Lung (tissue), 12 donors: Measurements from ENCODE around the gene WDPCP. TPM values are rescaled to one million over a fixed set of nuclear protein-coding genes. Genes with fewer than 3 reads are reported as not detected.

Experiments
- ATAC-seq: fragments of 200-7000 bp; cut with Tn5 transposase; one replicate; pipeline ENCODE4 v1.9.1; 2020; ENCODE audit warnings: moderate number of reproducible peaks; ENCODE audit not compliant: insufficient read depth, low FRiP score
- DNase-seq, 3 donors: peaks; one replicate each; pipeline ENCODE4 v3.0.0-alpha.2; 2013 to 2017
- H3K27ac ChIP-seq, 2 donors: one replicate each; pipeline ENCODE4 v1.5.1; 2013; ENCODE audit warnings: mild to moderate bottlenecking in 2 of 2, moderate library complexity in 2 of 2, control low read depth in 1 of 2, inconsistent platforms in 1 of 2, low read depth in 1 of 2, low read length in 1 of 2
- H3K27me3 ChIP-seq, 3 donors: one replicate each; pipeline ENCODE4 v1.5.1; 2013; ENCODE audit warnings: low read length in 2 of 3; ENCODE audit not compliant: control insufficient read depth in 3 of 3, insufficient read depth in 3 of 3
- H3K36me3 ChIP-seq, 4 donors: one replicate each; pipeline ENCODE4 v1.5.1; 2013; ENCODE audit warnings: low read length in 4 of 4, mild to moderate bottlenecking in 1 of 4, moderate library complexity in 1 of 4; ENCODE audit not compliant: control insufficient read depth in 4 of 4, insufficient read depth in 4 of 4
- H3K4me1 ChIP-seq, 5 donors: one replicate each; pipeline ENCODE4 v1.5.1; 2013; ENCODE audit warnings: low read length in 5 of 5, mild to moderate bottlenecking in 2 of 5, moderate library complexity in 1 of 5; ENCODE audit not compliant: control insufficient read depth in 5 of 5, insufficient read depth in 5 of 5
- H3K4me3 ChIP-seq: one replicate; pipeline ENCODE4 v1.5.1; 2013; ENCODE audit warnings: mild to moderate bottlenecking, control low read depth, moderate library complexity
- H3K9ac ChIP-seq, 2 donors: one replicate each; pipeline ENCODE4 v1.5.1; 2013; ENCODE audit warnings: low read length in 2 of 2, control low read depth in 1 of 2; ENCODE audit not compliant: insufficient read depth in 1 of 2
- H3K9me3 ChIP-seq, 4 donors: one replicate each; pipeline ENCODE4 v1.5.1; 2013; ENCODE audit warnings: low read length in 3 of 4, mild to moderate bottlenecking in 1 of 4, moderate library complexity in 1 of 4; ENCODE audit not compliant: control insufficient read depth in 4 of 4, insufficient read depth in 3 of 4
- WGBS, 2 donors: extraction: QIAGEN DNeasy Blood & Tissue Kit; methylation state at CpG; one replicate each; pipeline ENCODE4 v1.1.7; 2013; 5-methylcytosine and 5-hydroxymethylcytosine counted together
- polyA plus RNA-seq, 2 donors: library from polyadenylated mRNA; stranded (reverse); fragments of 200-250 nt; gene quantifications; one replicate each; pipeline ENCODE4 v1.2.1, GENCODE V29; 2013
- total RNA-seq, 2 donors: library from RNA; depleted of rRNA in 1 of 2; stranded (reverse); fragments of >200 nt in 1 of 2; gene quantifications; one replicate each; pipeline ENCODE4 v1.2.1, GENCODE V29; 2014 to 2021
- TF ChIP-seq, protein P1 (sequence below): IDR thresholded peaks from 2 replicates; pipeline ENCODE4 v1.5.1; 2012; ENCODE audit warnings: mild to moderate bottlenecking; ENCODE audit errors: control extremely low read depth, extremely low read depth
- donor health status: control.
- donor health status: control.
- donor health status: Bipolar disorder and iron deficiency.
- donor health status: healthy.
- donor health status: DM: yes; HTN: yes; CAD: no.

Gene WDPCP
- total and polyA plus RNA-seq, 4 donors = 2.3 to 40.7 (median 8.6) TPM

DNA sequence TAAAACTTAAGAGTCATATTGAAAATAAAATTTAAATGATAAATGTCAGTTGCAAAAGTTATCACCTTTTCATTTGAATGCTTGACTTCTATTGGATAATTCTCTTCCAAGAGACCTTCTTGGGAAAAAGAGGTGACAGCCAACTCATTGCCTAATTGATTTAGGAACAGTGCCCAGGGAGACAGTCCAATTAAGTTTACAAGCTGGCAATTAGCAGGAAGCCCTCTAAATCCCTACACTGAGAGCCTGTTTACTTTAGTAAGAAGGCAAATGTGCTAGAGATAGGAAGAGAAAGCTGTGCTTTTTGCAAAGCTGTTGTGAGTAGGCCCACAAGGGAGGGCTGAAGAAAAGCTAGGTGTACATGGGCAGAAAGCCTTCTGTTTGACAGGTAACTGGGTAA is 189.1 kb downstream of the WDPCP start:
- H3K4me1 ChIP-seq = peaks cover 0 to 4% (median 0%) of the 10 kb centered on the region in 5 donors
- H3K4me3 ChIP-seq = no peak overlapping the region
- no peak overlapping the region for H3K27ac ChIP-seq
- peaks cover 0 to 3% (median 0%) of the 10 kb centered on the region in 4 donors for H3K9me3 ChIP-seq
- peaks cover 3 to 14% (median 3%) of the 10 kb centered on the region in 4 donors for H3K36me3 ChIP-seq
- TF ChIP-seq, protein P1, sequence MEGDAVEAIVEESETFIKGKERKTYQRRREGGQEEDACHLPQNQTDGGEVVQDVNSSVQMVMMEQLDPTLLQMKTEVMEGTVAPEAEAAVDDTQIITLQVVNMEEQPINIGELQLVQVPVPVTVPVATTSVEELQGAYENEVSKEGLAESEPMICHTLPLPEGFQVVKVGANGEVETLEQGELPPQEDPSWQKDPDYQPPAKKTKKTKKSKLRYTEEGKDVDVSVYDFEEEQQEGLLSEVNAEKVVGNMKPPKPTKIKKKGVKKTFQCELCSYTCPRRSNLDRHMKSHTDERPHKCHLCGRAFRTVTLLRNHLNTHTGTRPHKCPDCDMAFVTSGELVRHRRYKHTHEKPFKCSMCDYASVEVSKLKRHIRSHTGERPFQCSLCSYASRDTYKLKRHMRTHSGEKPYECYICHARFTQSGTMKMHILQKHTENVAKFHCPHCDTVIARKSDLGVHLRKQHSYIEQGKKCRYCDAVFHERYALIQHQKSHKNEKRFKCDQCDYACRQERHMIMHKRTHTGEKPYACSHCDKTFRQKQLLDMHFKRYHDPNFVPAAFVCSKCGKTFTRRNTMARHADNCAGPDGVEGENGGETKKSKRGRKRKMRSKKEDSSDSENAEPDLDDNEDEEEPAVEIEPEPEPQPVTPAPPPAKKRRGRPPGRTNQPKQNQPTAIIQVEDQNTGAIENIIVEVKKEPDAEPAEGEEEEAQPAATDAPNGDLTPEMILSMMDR = no peak
- DNase-seq (peak in 1 of 3 donors; percentile 13), ATAC-seq (no peak)
- no peaks in the 10 kb centered on the region for H3K27me3 ChIP-seq
- H3K9ac ChIP-seq = no peak overlapping the region

DNA sequence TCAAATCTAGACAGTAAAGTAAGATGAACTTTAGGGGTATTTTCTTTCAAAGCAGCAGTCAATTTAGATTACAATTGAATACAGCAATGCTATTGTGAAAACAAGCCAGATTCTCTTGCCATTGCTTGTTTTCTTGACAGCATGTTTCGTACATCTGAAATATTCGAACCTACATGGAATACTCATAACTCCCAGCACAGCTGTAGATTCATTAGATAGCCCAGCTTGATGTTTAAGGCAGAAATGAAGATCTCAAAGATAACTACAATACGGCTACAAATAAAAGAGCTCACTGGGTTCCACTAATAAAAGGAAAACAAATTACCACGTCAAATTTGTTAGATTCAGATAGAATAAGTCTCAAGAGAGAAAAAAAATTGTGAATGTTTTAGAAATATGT is 208.8 kb downstream of the WDPCP start:
- Histone ChIP-seq H3K9ac (no peak overlapping the region), H3K27ac (no peak overlapping the region), H3K36me3 (no peaks in the 10 kb centered on the region), H3K4me3 (no peak overlapping the region), H3K27me3 (no peaks in the 10 kb centered on the region), H3K4me1 (no peaks in the 10 kb centered on the region), H3K9me3 (no peaks in the 10 kb centered on the region)
- ATAC-seq (no peak), DNase-seq (no peak)
- WGBS, 2 donors = 92 to 97% methylated on average over 4 of the region's 4 CpGs
- TF ChIP-seq, protein P1 = no peak

DNA sequence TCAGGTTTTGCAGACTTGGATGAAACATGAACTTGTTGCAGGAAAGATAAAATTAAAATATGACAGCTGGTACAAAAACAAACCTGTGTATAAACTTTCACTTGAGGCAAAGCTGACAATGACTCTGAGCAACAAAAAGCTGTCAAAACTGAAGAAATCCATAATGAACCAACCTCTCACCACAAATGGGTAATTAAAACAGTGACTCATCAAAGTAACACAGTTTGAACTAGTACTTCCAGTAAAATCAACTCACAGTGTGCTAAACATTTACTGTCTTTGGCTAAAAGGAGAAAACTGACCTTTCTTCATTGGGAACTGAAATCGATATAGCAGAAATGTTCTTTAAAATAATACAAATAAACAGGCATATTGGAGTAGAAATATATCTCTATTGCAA is 209.7 kb downstream of the WDPCP start:
- Histone ChIP-seq H3K27me3 (no peaks in the 10 kb centered on the region), H3K4me1 (no peaks in the 10 kb centered on the region), H3K27ac (no peak overlapping the region), H3K9ac (no peak overlapping the region), H3K9me3 (no peaks in the 10 kb centered on the region), H3K4me3 (no peak overlapping the region), H3K36me3 (no peaks in the 10 kb centered on the region)
- TF ChIP-seq, protein P1 = no peak
- DNase-seq (no peak), ATAC-seq (no peak)
- WGBS, 2 donors = 90 to 96% methylated on average over 1 of the region's 1 CpG

DNA sequence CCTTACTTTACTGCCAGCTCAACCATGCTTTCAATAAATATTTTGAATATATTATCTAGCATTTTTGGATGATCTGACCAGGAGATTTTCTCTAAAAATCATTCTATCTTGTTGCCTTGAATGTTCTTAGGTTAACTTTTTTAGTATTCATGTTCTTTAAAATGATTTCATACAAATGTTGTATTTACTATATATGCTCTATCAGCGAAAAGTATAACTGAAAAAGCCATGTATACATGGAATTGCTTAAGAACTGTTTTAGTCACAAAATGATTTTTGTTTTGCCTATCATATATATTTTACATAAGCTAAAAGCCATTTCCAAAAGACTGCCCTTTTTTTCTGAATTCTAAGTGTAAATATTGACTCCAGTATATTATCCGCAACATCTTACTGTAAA is 213.9 kb downstream of the WDPCP start:
- 98% methylated on average over 2 of the region's 2 CpGs for WGBS, 2 donors
- Histone ChIP-seq H3K36me3 (peaks cover 0 to 2% (median 1%) of the 10 kb centered on the region in 4 donors), H3K4me3 (no peak overlapping the region), H3K9ac (no peak overlapping the region), H3K4me1 (no peaks in the 10 kb centered on the region), H3K27me3 (no peaks in the 10 kb centered on the region), H3K9me3 (peaks cover 0 to 4% (median 2%) of the 10 kb centered on the region in 4 donors), H3K27ac (no peak overlapping the region)
- ATAC-seq (no peak), DNase-seq (no peak)
- TF ChIP-seq, protein P1 = no peak
